Uterus (tissue), 4 donors: ENCODE data around the gene TMEM212. TPM values are rescaled to one million over a fixed set of nuclear protein-coding genes. Genes with fewer than 3 reads are reported as not detected.

Experiments
- DNase-seq, 2 donors: peaks; one replicate each; pipeline ENCODE4 v3.0.0-alpha.2; 2019 to 2020
- H3K27ac ChIP-seq, 2 donors: fragments of 200-600 bp; sonication (generic); 1 replicate in 1 of 2; 2 replicates in 1 of 2; pipeline ENCODE4 v1.5.1; 2016 to 2018
- H3K27me3 ChIP-seq, 2 donors: fragments of 200-600 bp; sonication (generic); one replicate each; pipeline ENCODE4 v1.5.1; 2018 to 2019; ENCODE audit warnings: control low read depth in 1 of 2
- H3K36me3 ChIP-seq, 2 donors: fragments of 200-600 bp; sonication (generic); one replicate each; pipeline ENCODE4 v1.5.1; 2019; ENCODE audit warnings: control low read depth in 1 of 2
- H3K4me1 ChIP-seq, 2 donors: fragments of 200-600 bp; sonication (generic); one replicate each; pipeline ENCODE4 v1.5.1; 2018 to 2019; ENCODE audit warnings: control low read depth in 1 of 2
- H3K4me3 ChIP-seq, 2 donors: fragments of 200-600 bp; sonication (generic); 1 replicate in 1 of 2; 2 replicates in 1 of 2; pipeline ENCODE4 v1.5.1; 2018 to 2019; ENCODE audit warnings: mild to moderate bottlenecking in 1 of 2
- H3K9me3 ChIP-seq, 2 donors: fragments of 200-600 bp; sonication (generic); one replicate each; pipeline ENCODE4 v1.5.1; 2019; ENCODE audit warnings: control low read depth in 1 of 2
- POLR2A ChIP-seq, 2 donors: fragments of 450-650 bp; IDR thresholded peaks; one replicate each; pipeline ENCODE4 v1.6.1; 2016; ENCODE audit warnings: antibody characterized with exemption in 2 of 2, mild to moderate bottlenecking in 1 of 2, moderate library complexity in 1 of 2
- intact Hi-C: fragments of 100-400 bp; cut with DNase I; formaldehyde crosslinking; loops from one replicate; pipeline ENCODE4 v1.15.1; 2023; ENCODE audit warnings: low total_unique reads
- total RNA-seq, 4 donors: library from RNA; depleted of rRNA in 3 of 4; stranded (reverse); fragments of >200 nt in 3 of 4; gene quantifications; one replicate each; pipeline versions ENCODE4 v1.1.0 to v1.2.4, GENCODE V29; 2014 to 2023
- TF ChIP-seq, protein P1 (sequence below), 4 experiments: fragments of 200-600 bp in 2 of 4; fragments of 450-650 bp in 2 of 4; sonication (generic) in 2 of 4; IDR thresholded peaks; one replicate each; pipeline ENCODE4 v1.5.1; 2016 to 2019; ENCODE audit warnings: antibody characterized with exemption in 4 of 4, mild to moderate bottlenecking in 2 of 4, moderate library complexity in 1 of 4
- donor health status: DM: yes; HTN: yes; CAD: no.

The TMEM212 gene
- total RNA-seq, 4 donors from 2014 or later: 1.2 TPM; not detected in 3

DNA sequence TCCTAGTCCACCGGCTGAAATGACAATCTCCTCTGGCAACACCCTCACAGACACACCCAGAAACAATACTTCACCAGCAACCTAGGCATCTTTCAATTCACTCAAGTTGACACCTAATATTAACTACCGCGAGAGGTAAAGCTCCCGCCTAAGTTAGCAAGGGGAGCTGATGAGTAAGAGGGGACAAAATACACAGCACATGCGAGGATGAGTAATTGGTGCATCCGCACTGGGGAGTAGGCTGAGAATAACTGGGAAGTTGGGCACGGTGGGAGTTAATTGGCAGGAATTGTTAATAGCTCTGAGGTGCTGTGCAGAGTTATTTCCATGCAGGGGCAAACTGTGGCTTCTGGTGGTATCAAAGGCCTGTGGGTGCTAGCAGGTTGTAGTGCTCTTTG is 18.3 kb upstream of the TMEM212 start:
- Histone ChIP-seq H3K36me3 (no peaks in the 10 kb centered on the region), H3K4me3 (no peak overlapping the region), H3K4me1 (peaks cover 0 to 4% of the 10 kb centered on the region in 2 donors), H3K27me3 (no peaks in the 10 kb centered on the region), H3K9me3 (no peaks in the 10 kb centered on the region), H3K27ac (peak overlapping the region; percentile 55 to 69)
- no peak for DNase-seq
- intact Hi-C loops: no loop called here
- no peak for TF ChIP-seq POLR2A (IDR thresholded peaks at IDR 0.05)
- TF ChIP-seq, protein P1, sequence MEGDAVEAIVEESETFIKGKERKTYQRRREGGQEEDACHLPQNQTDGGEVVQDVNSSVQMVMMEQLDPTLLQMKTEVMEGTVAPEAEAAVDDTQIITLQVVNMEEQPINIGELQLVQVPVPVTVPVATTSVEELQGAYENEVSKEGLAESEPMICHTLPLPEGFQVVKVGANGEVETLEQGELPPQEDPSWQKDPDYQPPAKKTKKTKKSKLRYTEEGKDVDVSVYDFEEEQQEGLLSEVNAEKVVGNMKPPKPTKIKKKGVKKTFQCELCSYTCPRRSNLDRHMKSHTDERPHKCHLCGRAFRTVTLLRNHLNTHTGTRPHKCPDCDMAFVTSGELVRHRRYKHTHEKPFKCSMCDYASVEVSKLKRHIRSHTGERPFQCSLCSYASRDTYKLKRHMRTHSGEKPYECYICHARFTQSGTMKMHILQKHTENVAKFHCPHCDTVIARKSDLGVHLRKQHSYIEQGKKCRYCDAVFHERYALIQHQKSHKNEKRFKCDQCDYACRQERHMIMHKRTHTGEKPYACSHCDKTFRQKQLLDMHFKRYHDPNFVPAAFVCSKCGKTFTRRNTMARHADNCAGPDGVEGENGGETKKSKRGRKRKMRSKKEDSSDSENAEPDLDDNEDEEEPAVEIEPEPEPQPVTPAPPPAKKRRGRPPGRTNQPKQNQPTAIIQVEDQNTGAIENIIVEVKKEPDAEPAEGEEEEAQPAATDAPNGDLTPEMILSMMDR (IDR thresholded peaks at IDR 0.05): no peak

DNA sequence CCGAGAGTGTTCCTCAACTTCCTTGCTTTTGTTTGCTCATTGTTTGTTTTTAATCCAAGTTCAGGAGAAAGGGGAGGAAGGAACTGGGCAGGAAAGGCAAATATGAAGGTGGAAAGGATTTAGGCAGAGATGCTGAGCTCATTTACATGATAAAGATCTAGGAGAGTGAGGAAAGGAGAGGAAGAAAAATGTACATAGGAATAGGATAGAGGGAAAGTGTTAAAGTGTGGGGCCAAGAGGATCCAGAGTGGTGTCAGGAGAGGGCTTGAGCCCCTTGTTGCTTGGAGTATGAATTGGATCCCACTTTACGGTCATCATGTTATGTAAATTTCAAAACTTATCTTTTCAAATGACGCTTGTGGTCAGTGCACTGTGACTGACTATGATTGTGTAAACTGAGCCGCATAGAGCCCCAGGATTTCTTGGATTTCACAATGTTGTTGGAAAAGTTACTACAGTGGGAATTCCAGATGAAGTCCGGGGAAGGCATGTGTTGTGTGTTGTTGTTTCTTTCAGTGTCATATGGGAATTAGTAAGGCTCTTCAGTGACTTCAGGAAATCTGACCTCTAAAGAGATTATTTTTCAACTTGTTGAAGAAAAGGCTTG is 17.8 kb upstream of the TMEM212 start:
- TF ChIP-seq POLR2A (IDR thresholded peaks at IDR 0.05): no peak
- TF ChIP-seq, protein P1 (IDR thresholded peaks at IDR 0.05): no peak
- H3K9me3 ChIP-seq: no peaks in the 10 kb centered on the region
- H3K4me3 ChIP-seq: no peak overlapping the region
- no peaks in the 10 kb centered on the region for H3K27me3 ChIP-seq
- peak overlapping the region; percentile 55 to 69 for H3K27ac ChIP-seq
- peak in 1 of 2 donors; percentile 40 for DNase-seq
- intact Hi-C loops: no loop called here
- no peaks in the 10 kb centered on the region for H3K36me3 ChIP-seq
- peaks cover 0 to 4% of the 10 kb centered on the region in 2 donors for H3K4me1 ChIP-seq

DNA sequence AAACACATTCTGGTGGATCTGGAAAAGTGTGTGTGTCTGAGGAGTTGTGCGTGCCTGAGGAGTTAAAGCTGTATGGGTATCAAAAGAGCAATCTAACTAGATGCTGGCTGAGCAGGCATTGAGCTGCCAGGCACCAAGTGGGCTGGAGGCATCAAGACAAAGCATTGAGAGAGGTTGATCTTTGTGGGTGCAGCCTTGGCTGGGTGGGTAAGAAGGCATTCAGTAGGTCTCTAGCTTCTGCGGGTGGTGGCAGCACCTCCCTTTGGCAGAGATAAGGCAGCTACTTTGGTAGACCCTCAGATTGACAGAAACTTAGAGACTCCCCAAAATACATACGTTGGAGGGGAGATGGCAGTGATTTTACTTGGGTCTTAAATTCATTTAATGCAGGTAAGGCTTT is 15.8 kb upstream of the TMEM212 start:
- Histone ChIP-seq H3K27ac (no peak overlapping the region), H3K4me3 (no peak overlapping the region), H3K27me3 (no peaks in the 10 kb centered on the region), H3K36me3 (no peaks in the 10 kb centered on the region), H3K9me3 (no peaks in the 10 kb centered on the region), H3K4me1 (peaks cover 0 to 4% of the 10 kb centered on the region in 2 donors)
- intact Hi-C loops: no loop called here
- TF ChIP-seq, protein P1 (IDR thresholded peaks at IDR 0.05): no peak
- TF ChIP-seq POLR2A (IDR thresholded peaks at IDR 0.05): no peak
- DNase-seq: no peak

DNA sequence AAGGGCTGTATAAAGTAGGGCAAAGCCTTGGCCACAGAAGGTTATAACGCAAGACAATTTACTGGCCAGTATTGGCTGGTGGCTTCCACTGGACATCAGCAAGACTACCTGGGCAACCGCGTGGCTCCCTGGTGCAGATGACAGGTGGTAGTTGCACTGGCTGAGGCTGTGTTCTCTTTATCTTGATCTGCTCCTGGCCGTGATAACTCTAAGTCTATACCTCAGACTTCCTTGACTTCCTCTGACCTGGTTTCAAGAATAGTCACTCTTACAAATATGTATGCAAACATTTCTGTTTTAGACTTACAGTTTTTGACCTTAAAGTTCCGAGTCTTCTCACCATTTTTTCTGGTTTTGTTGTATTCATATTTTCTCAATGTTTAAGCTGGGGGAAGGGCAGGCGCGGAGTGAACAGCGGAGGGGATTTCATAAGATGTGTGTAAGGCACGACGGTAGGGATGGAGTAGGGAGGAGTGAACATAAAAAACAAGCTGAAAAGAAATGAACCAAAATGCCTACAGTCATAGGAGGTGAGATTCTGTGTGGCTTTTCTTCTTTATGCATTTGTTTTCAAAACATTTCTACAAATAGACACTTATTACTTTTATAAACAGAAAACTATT is 15.2 kb upstream of the TMEM212 start:
- no peak overlapping the region for H3K27ac ChIP-seq
- no peak for DNase-seq
- no peaks in the 10 kb centered on the region for H3K9me3 ChIP-seq
- H3K4me1 ChIP-seq: peaks cover 0 to 4% of the 10 kb centered on the region in 2 donors
- no peaks in the 10 kb centered on the region for H3K27me3 ChIP-seq
- no peak overlapping the region for H3K4me3 ChIP-seq
- TF ChIP-seq POLR2A (IDR thresholded peaks at IDR 0.05): no peak
- TF ChIP-seq, protein P1 (IDR thresholded peaks at IDR 0.05): no peak
- H3K36me3 ChIP-seq: no peaks in the 10 kb centered on the region
- intact Hi-C loops: no loop called here

DNA sequence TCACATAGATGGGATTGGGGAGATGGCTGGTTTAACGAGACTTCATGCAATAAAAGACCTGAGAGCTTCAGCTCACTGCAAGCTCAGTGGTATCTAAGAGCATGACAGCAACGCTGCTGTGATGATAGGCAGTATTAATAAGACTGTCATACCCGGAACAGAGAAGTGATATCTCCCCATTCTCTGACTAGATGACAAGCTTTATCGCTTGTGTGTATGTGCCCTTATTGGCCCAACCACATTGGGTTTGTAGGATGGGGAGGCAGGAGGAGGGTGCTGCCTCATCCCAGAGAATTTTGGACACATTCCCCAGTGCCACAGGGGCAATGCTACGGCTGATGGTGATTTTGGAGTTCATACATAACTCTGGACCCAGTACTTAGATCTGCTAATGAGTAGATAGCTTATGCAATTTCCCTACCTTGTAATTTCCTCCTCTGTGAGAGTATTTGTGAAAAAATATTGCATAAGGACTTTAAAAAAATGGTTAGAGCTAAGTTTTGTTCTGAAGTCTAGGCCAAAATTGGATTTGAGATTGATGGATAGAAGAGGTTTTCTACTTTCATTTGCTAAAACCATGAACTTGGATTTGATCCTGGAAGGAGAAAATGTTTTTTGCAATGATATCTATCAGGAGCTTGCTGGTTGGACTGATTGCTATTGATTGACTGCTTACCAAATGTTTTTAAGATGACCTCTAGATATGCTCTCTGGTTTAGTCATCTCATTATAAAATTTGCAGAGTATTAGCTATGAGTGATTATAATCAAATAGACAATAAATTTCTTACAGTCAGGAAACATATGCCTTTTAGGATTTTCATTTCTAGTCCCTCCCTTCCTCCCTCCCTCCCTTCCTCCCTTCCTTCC is 14.0 kb upstream of the TMEM212 start:
- Histone ChIP-seq H3K4me3 (no peak overlapping the region), H3K9me3 (no peaks in the 10 kb centered on the region), H3K27me3 (no peaks in the 10 kb centered on the region), H3K36me3 (no peaks in the 10 kb centered on the region), H3K4me1 (peaks cover 0 to 4% of the 10 kb centered on the region in 2 donors), H3K27ac (peak overlapping the region; percentile 62 to 77)
- DNase-seq: no peak
- TF ChIP-seq, protein P1 (IDR thresholded peaks at IDR 0.05): no peak
- no peak for TF ChIP-seq POLR2A (IDR thresholded peaks at IDR 0.05)
- intact Hi-C loops: no loop called here
